Measurements from ENCODE around the gene TH.

The TH gene

GRCh38 chr11:2131371-2132236 is 40.0 kb downstream of the TH start:
- H3K4me1 ChIP-seq (ENCODE audit: insufficient read depth, low read length, poor library complexity, severe bottlenecking) = no peaks in the 10 kb centered on the region
- no peaks in the 10 kb centered on the region for H3F3A ChIP-seq (ENCODE audit: low read depth)
- no peak overlapping the region for H3K4me3 ChIP-seq (ENCODE audit: low read length, poor library complexity, severe bottlenecking)
- H3K27me3 ChIP-seq (ENCODE audit: insufficient read depth, low read length, poor library complexity, severe bottlenecking) = no peaks in the 10 kb centered on the region
- no peak overlapping the region for H3K4me2 ChIP-seq (ENCODE audit: low read depth, low read length, poor library complexity, severe bottlenecking)
- H3K79me2 ChIP-seq (ENCODE audit: insufficient read depth, low read length) = no peaks in the 10 kb centered on the region
- no peaks in the 10 kb centered on the region for H3K9me3 ChIP-seq (ENCODE audit: insufficient read depth, low read depth, low read length)
- H3K9ac ChIP-seq (ENCODE audit: low read depth, low read length, poor library complexity, severe bottlenecking) = no peak overlapping the region
- H3K36me3 ChIP-seq (ENCODE audit: insufficient read depth, low read length) = no peaks in the 10 kb centered on the region
- no peak overlapping the region for H2AFZ ChIP-seq (ENCODE audit: low read length)
- H4K20me1 ChIP-seq (ENCODE audit: insufficient read depth, low read length, poor library complexity, severe bottlenecking) = no peaks in the 10 kb centered on the region
- no peaks in the 10 kb centered on the region for H3K9me2 ChIP-seq (replicated peaks; ENCODE audit: low read depth, low read length)
- TF ChIP-seq CTCF (conservative IDR thresholded peaks at IDR 0.05; ENCODE audit: low read length) = no peak

DNA sequence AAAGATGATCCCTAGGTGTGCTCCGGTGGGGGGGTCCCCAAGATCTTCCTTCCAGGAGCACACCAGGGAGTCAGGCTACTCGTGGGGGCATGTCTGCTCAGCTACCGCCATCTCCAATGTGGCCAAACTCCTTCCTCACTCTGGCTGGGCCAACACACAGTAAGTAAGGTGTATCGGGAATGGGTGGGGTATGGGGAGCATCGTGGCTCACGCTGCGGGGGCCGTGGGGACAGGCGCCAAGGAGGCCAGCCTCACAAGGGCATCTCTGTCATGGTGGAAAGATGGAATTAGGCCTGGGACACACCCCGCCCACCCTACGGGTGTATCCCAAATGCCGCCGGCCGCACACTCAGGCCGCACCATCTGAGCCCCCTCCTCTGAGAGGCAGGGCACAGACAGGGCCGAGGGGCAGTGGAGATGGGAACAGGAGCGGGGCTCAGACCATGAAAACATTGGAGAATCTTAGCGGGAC is 40.7 kb downstream of the TH start:
- H3K4me3 ChIP-seq (ENCODE audit: low read length, poor library complexity, severe bottlenecking) = no peak overlapping the region
- no peaks in the 10 kb centered on the region for H3K36me3 ChIP-seq (ENCODE audit: insufficient read depth, low read length)
- H3K9me2 ChIP-seq (replicated peaks; ENCODE audit: low read depth, low read length) = no peaks in the 10 kb centered on the region
- no peaks in the 10 kb centered on the region for H3F3A ChIP-seq (ENCODE audit: low read depth)
- H3K27me3 ChIP-seq (ENCODE audit: insufficient read depth, low read length, poor library complexity, severe bottlenecking) = no peaks in the 10 kb centered on the region
- H3K9ac ChIP-seq (ENCODE audit: low read depth, low read length, poor library complexity, severe bottlenecking) = no peak overlapping the region
- H3K79me2 ChIP-seq (ENCODE audit: insufficient read depth, low read length) = no peaks in the 10 kb centered on the region
- H4K20me1 ChIP-seq (ENCODE audit: insufficient read depth, low read length, poor library complexity, severe bottlenecking) = no peaks in the 10 kb centered on the region
- no peaks in the 10 kb centered on the region for H3K4me1 ChIP-seq (ENCODE audit: insufficient read depth, low read length, poor library complexity, severe bottlenecking)
- no peaks in the 10 kb centered on the region for H3K9me3 ChIP-seq (ENCODE audit: insufficient read depth, low read depth, low read length)
- no peak for TF ChIP-seq CTCF (conservative IDR thresholded peaks at IDR 0.05; ENCODE audit: low read length)
- TF ChIP-seq EZH2phosphoT487 (IDR thresholded peaks at IDR 0.05; ENCODE audit: borderline replicate concordance) = no peak
- H2AFZ ChIP-seq (ENCODE audit: low read length) = no peak overlapping the region
- H3K4me2 ChIP-seq (ENCODE audit: low read depth, low read length, poor library complexity, severe bottlenecking) = no peak overlapping the region

GRCh38 chr11:2129699-2130366 is 41.8 kb downstream of the TH start:
- no peaks in the 10 kb centered on the region for H3K9me2 ChIP-seq (replicated peaks; ENCODE audit: low read depth, low read length)
- no peaks in the 10 kb centered on the region for H3K36me3 ChIP-seq (ENCODE audit: insufficient read depth, low read length)
- no peaks in the 10 kb centered on the region for H3K4me1 ChIP-seq (ENCODE audit: insufficient read depth, low read length, poor library complexity, severe bottlenecking)
- no peak overlapping the region for H3K4me2 ChIP-seq (ENCODE audit: low read depth, low read length, poor library complexity, severe bottlenecking)
- no peaks in the 10 kb centered on the region for H3K79me2 ChIP-seq (ENCODE audit: insufficient read depth, low read length)
- no peaks in the 10 kb centered on the region for H4K20me1 ChIP-seq (ENCODE audit: insufficient read depth, low read length, poor library complexity, severe bottlenecking)
- no peak overlapping the region for H3K9ac ChIP-seq (ENCODE audit: low read depth, low read length, poor library complexity, severe bottlenecking)
- no peak overlapping the region for H3K4me3 ChIP-seq (ENCODE audit: low read length, poor library complexity, severe bottlenecking)
- H2AFZ ChIP-seq (ENCODE audit: low read length) = no peak overlapping the region
- H3K9me3 ChIP-seq (ENCODE audit: insufficient read depth, low read depth, low read length) = no peaks in the 10 kb centered on the region
- no peaks in the 10 kb centered on the region for H3F3A ChIP-seq (ENCODE audit: low read depth)
- no peak for TF ChIP-seq EZH2phosphoT487 (IDR thresholded peaks at IDR 0.05; ENCODE audit: borderline replicate concordance)
- TF ChIP-seq CTCF (conservative IDR thresholded peaks at IDR 0.05; ENCODE audit: low read length) = no peak
- no peaks in the 10 kb centered on the region for H3K27me3 ChIP-seq (ENCODE audit: insufficient read depth, low read length, poor library complexity, severe bottlenecking)
